ENCODE results near the gene HINT2.

DNA sequence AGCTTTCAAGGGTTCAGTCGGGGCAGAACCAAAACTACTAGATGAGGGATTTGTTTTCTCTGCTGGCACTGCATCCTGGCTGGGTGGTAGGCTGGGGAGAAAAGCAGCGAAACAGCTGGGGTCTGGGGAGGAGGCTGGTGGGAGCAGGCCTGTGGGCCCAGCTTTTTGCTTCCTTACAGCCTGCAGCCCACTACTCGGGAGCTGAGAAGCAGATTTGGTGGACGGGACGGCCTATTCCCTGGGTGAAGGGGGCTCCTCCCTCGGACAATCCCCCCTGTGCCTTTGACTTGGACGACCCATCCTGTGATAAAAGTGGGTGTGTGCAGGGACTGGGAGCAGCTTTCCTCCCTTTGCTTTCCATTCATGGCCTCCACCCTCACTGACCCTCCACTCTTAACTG is 14.3 kb downstream of the HINT2 start:
- TF ChIP-seq, protein P1, sequence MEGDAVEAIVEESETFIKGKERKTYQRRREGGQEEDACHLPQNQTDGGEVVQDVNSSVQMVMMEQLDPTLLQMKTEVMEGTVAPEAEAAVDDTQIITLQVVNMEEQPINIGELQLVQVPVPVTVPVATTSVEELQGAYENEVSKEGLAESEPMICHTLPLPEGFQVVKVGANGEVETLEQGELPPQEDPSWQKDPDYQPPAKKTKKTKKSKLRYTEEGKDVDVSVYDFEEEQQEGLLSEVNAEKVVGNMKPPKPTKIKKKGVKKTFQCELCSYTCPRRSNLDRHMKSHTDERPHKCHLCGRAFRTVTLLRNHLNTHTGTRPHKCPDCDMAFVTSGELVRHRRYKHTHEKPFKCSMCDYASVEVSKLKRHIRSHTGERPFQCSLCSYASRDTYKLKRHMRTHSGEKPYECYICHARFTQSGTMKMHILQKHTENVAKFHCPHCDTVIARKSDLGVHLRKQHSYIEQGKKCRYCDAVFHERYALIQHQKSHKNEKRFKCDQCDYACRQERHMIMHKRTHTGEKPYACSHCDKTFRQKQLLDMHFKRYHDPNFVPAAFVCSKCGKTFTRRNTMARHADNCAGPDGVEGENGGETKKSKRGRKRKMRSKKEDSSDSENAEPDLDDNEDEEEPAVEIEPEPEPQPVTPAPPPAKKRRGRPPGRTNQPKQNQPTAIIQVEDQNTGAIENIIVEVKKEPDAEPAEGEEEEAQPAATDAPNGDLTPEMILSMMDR (IDR thresholded peaks at IDR 0.05): no peak
- TF ChIP-seq POLR2A (IDR thresholded peaks at IDR 0.05): no peak
- TF ChIP-seq POLR2AphosphoS5 (IDR thresholded peaks at IDR 0.05; ENCODE audit: insufficient read depth in 1 of 2, low read depth in 1 of 2): no peak
